Measurements from ENCODE around the gene ANKRD36C.
"Not testable (repeated sequence)": the region's sequence is repeated elsewhere in the genome, so short reads cannot be mapped to it uniquely, and the experiment has no call there.

- TF ChIP-seq, protein P1, sequence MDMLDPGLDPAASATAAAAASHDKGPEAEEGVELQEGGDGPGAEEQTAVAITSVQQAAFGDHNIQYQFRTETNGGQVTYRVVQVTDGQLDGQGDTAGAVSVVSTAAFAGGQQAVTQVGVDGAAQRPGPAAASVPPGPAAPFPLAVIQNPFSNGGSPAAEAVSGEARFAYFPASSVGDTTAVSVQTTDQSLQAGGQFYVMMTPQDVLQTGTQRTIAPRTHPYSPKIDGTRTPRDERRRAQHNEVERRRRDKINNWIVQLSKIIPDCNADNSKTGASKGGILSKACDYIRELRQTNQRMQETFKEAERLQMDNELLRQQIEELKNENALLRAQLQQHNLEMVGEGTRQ (IDR thresholded peaks at IDR 0.05; ENCODE audit: low read depth, low read length): not testable (repeated sequence)
- not testable (repeated sequence) for TF ChIP-seq CTCF (conservative IDR thresholded peaks at IDR 0.05; ENCODE audit: low read depth, low read length); RAD21 (IDR thresholded peaks at IDR 0.05; ENCODE audit: low read length); POLR2A (IDR thresholded peaks at IDR 0.05; ENCODE audit: low read depth, low read length); BHLHE40 (IDR thresholded peaks at IDR 0.05; ENCODE audit: low read depth, low read length); RCOR1 (IDR thresholded peaks at IDR 0.05; ENCODE audit: insufficient replicate concordance, low read length)
Observed at GRCh38 chr2:95788642-95789041, 203.0 kb downstream of the ANKRD36C start.
